H1 (cell line): ENCODE measurements around the gene VEGFC. TPM values are rescaled to one million over a fixed set of nuclear protein-coding genes. Genes with fewer than 3 reads are reported as not detected.
A peak's percentile ranks its signal among the peaks of the same experiment; 100 is the strongest.

ENCODE experiments used
- CTCF ChIA-PET: fragments of 300-600 bp; sonication (Branson Sonifier 250); formaldehyde crosslinking; loops from one replicate; lab custom pipeline; 2021; ENCODE audit not compliant: partially characterized antibody; lab: Charles Lee
- POLR2A ChIA-PET: fragments of 300-600 bp; sonication (Branson Sonifier 250); formaldehyde crosslinking; loops from one replicate; lab custom pipeline; 2021; ENCODE audit warnings: inconsistent platforms; ENCODE audit not compliant: partially characterized antibody; lab: Charles Lee
- DNase-seq, 2 experiments: peaks; one replicate each; pipeline versions ENCODE4 v3.0.0 to v3.0.0-alpha.2; 2010 to 2022; ENCODE audit warnings: low spot score in 2 of 2, low read depth in 1 of 2, mixed read lengths in 1 of 2
- FAIRE-seq: peaks from 2 replicates; lab custom pipeline; 2011; peaks lifted over from hg19 to GRCh38; lab: Jason Lieb, UNC
- H2AFZ ChIP-seq: 2 replicates; pipeline ENCODE4 v1.8.1; 2012; ENCODE audit warnings: low read length, inconsistent platforms
- H2AK5ac ChIP-seq: 2 replicates; pipeline ENCODE4 v1.6.1; 2013; ENCODE audit warnings: low read depth, low read length
- H2BK120ac ChIP-seq: replicated peaks from 2 replicates; pipeline ENCODE3; 2013; ENCODE audit warnings: low read depth, low read length, inconsistent platforms
- H2BK12ac ChIP-seq: 2 replicates; pipeline ENCODE4 v1.6.1; 2013; ENCODE audit warnings: low read depth, low read length
- H2BK15ac ChIP-seq: 2 replicates; pipeline ENCODE4 v1.6.1; 2013; ENCODE audit warnings: low read length
- H2BK20ac ChIP-seq: 2 replicates; pipeline ENCODE4 v1.6.1; 2013; ENCODE audit warnings: low read length
- H2BK5ac ChIP-seq: 2 replicates; pipeline ENCODE4 v1.6.1; 2013; ENCODE audit warnings: low read depth, low read length
- H3K14ac ChIP-seq: 2 replicates; pipeline ENCODE4 v1.6.1; 2013; ENCODE audit warnings: inconsistent platforms; ENCODE audit not compliant: insufficient read length
- H3K18ac ChIP-seq: 2 replicates; pipeline ENCODE4 v1.6.1; 2013; ENCODE audit warnings: low read length; ENCODE audit errors: extremely low read depth
- H3K23ac ChIP-seq: 2 replicates; pipeline ENCODE4 v1.6.1; 2013; ENCODE audit warnings: inconsistent platforms; ENCODE audit not compliant: insufficient read length
- H3K23me2 ChIP-seq: 2 replicates; pipeline ENCODE4 v1.6.1; 2013; ENCODE audit warnings: low read depth, low read length
- H3K27ac ChIP-seq: 2 replicates; pipeline ENCODE4 v1.6.1; 2011; ENCODE audit warnings: low read depth, low read length, inconsistent platforms
- H3K27me3 ChIP-seq, 4 experiments: replicated peaks in 1 of 4; 1 replicate in 1 of 4; 2 replicates in 3 of 4; pipeline versions ENCODE4 v1.6.1 to v1.8.1; 2011 to 2013; ENCODE audit warnings: low read length in 3 of 4, mild to moderate bottlenecking in 3 of 4, inconsistent platforms in 2 of 4, mixed read lengths in 2 of 4, moderate library complexity in 1 of 4; ENCODE audit not compliant: control insufficient read depth in 3 of 4, insufficient read depth in 3 of 4; ENCODE audit errors: extremely low read depth in 1 of 4
- H3K36me3 ChIP-seq, 4 experiments: 2 replicates each; pipeline versions ENCODE4 v1.6.1 to v1.8.1; 2011 to 2013; ENCODE audit warnings: mild to moderate bottlenecking in 4 of 4, low read length in 3 of 4, moderate library complexity in 2 of 4, control low read depth in 1 of 4, inconsistent platforms in 1 of 4; ENCODE audit not compliant: insufficient read depth in 4 of 4, control insufficient read depth in 2 of 4
- H3K4ac ChIP-seq: replicated peaks from 2 replicates; pipeline ENCODE3; 2013; ENCODE audit warnings: low read length, low read depth, mixed read lengths, inconsistent platforms; ENCODE audit not compliant: insufficient read length
- H3K4me1 ChIP-seq, 4 experiments: replicated peaks in 1 of 4; 1 replicate in 1 of 4; 2 replicates in 3 of 4; pipeline versions ENCODE4 v1.6.1 to v1.8.1; 2011 to 2013; ENCODE audit warnings: low read length in 3 of 4, inconsistent platforms in 2 of 4, mixed read lengths in 1 of 4; ENCODE audit not compliant: insufficient read depth in 4 of 4, control insufficient read depth in 3 of 4
- H3K4me2 ChIP-seq, 2 experiments: 2 replicates each; pipeline versions ENCODE4 v1.6.1 to v1.8.1; 2011 to 2013; ENCODE audit warnings: low read depth in 2 of 2, low read length in 2 of 2, control low read depth in 1 of 2, inconsistent platforms in 1 of 2, mild to moderate bottlenecking in 1 of 2; ENCODE audit not compliant: insufficient read depth in 1 of 2
- H3K4me3 ChIP-seq, 4 experiments: fragments of 200-600, 300-600 bp in 1 of 4; sonication (generic), shearing (Covaris generic), sonication (Bioruptor Twin) in 1 of 4; 2 replicates each; pipeline versions ENCODE4 v1.5.1 to v1.8.1; 2011 to 2016; ENCODE audit warnings: low read length in 4 of 4, low read depth in 3 of 4, control low read depth in 2 of 4, inconsistent platforms in 2 of 4, mild to moderate bottlenecking in 2 of 4, mixed read lengths in 1 of 4, moderate library complexity in 1 of 4; ENCODE audit not compliant: insufficient read depth in 2 of 4; ENCODE audit errors: extremely low read depth in 1 of 4
- H3K56ac ChIP-seq: replicated peaks from 2 replicates; pipeline ENCODE3; 2013; ENCODE audit warnings: low read depth, mild to moderate bottlenecking, mixed read lengths, low read length, inconsistent platforms; ENCODE audit not compliant: insufficient read length
- H3K79me1 ChIP-seq: 2 replicates; pipeline ENCODE4 v1.6.1; 2013; ENCODE audit warnings: low read depth, low read length, control low read depth
- H3K79me2 ChIP-seq, 2 experiments: 2 replicates each; pipeline versions ENCODE4 v1.6.1 to v1.8.1; 2012 to 2013; ENCODE audit warnings: low read length in 2 of 2, mild to moderate bottlenecking in 2 of 2, inconsistent platforms in 1 of 2; ENCODE audit not compliant: insufficient read depth in 2 of 2, control insufficient read depth in 1 of 2
- H3K9ac ChIP-seq, 4 experiments: replicated peaks in 1 of 4; 1 replicate in 1 of 4; 2 replicates in 3 of 4; pipeline versions ENCODE4 v1.6.1 to v1.8.1; 2011 to 2013; ENCODE audit warnings: low read depth in 3 of 4, low read length in 3 of 4, control low read depth in 2 of 4, mild to moderate bottlenecking in 2 of 4, moderate library complexity in 2 of 4, inconsistent platforms in 1 of 4; ENCODE audit errors: extremely low read depth in 1 of 4
- H3K9me3 ChIP-seq, 2 experiments: 2 replicates each; pipeline versions ENCODE4 v1.6.1 to v1.8.1; 2012 to 2013; ENCODE audit warnings: mild to moderate bottlenecking in 2 of 2, moderate library complexity in 2 of 2, control low read depth in 1 of 2, inconsistent platforms in 1 of 2, low read depth in 1 of 2, low read length in 1 of 2, mixed read lengths in 1 of 2; ENCODE audit not compliant: insufficient read depth in 2 of 2
- H4K20me1 ChIP-seq, 2 experiments: replicated peaks in 1 of 2; 2 replicates each; pipeline versions ENCODE3 to v1.8.1; 2011 to 2013; ENCODE audit warnings: inconsistent platforms in 2 of 2, low read length in 2 of 2, mild to moderate bottlenecking in 1 of 2; ENCODE audit not compliant: insufficient read depth in 2 of 2, control insufficient read depth in 1 of 2
- H4K5ac ChIP-seq: 2 replicates; pipeline ENCODE4 v1.6.1; 2013; ENCODE audit warnings: low read length, low read depth, mixed read lengths, inconsistent platforms; ENCODE audit not compliant: insufficient read length
- H4K8ac ChIP-seq: 2 replicates; pipeline ENCODE4 v1.8.0; 2013; ENCODE audit warnings: mild to moderate bottlenecking, moderate library complexity, low read length, inconsistent platforms; ENCODE audit not compliant: insufficient read depth; ENCODE audit errors: extremely low read depth
- H4K91ac ChIP-seq: replicated peaks from 2 replicates; pipeline ENCODE3; 2013; ENCODE audit warnings: low read length, mixed read lengths, inconsistent platforms; ENCODE audit not compliant: insufficient read length
- CHD2 ChIP-seq: IDR thresholded peaks from 2 replicates; pipeline ENCODE4 v1.6.1; 2012; ENCODE audit warnings: low read length, improper control_type of control experiment
- CTCF ChIP-seq, 3 experiments: IDR thresholded peaks; 1 replicate in 2 of 3; 2 replicates in 1 of 3; pipeline versions ENCODE4 v1.5.1 to v1.6.1; 2011; ENCODE audit warnings: low read length in 3 of 3, mild to moderate bottlenecking in 3 of 3, inconsistent platforms in 2 of 3, low read depth in 1 of 3, moderate library complexity in 1 of 3; ENCODE audit not compliant: insufficient read depth in 1 of 3; ENCODE audit errors: control extremely low read depth in 1 of 3
- KDM5A ChIP-seq: fragments of 200-600 bp; IDR thresholded peaks from 2 replicates; pipeline ENCODE4 v1.7.1; 2012; ENCODE audit warnings: mild to moderate bottlenecking, low read length, inconsistent platforms, mixed read lengths
- RAD21 ChIP-seq, 2 experiments: IDR thresholded peaks in 1 of 2; conservative IDR thresholded peaks in 1 of 2; 2 replicates each; pipeline ENCODE4 v1.6.1; 2011; ENCODE audit warnings: low read depth in 2 of 2, low read length in 2 of 2, improper control_type of control experiment in 1 of 2, inconsistent platforms in 1 of 2, mild to moderate bottlenecking in 1 of 2, moderate library complexity in 1 of 2
- WGBS, 2 experiments: shearing (Covaris generic) in 1 of 2; methylation state at CpG; one replicate each; pipeline versions ENCODE4 v1.1.6 to v1.1.7; 2013 to 2015; ENCODE audit warnings: low lambda C conversion rate in 2 of 2, mixed read lengths in 2 of 2, inconsistent platforms in 1 of 2, low coverage in 1 of 2, missing lambda C conversion rate in 1 of 2; ENCODE audit not compliant: insufficient replicate concordance in 2 of 2, insufficient coverage in 1 of 2, insufficient read length in 1 of 2; ENCODE audit errors: extremely low coverage in 1 of 2, missing lambda C conversion rate in 1 of 2; 5-methylcytosine and 5-hydroxymethylcytosine counted together
- polyA plus RNA-seq, 7 experiments: library from polyadenylated mRNA; depleted of rRNA in 3 of 7; stranded (reverse) in 5 of 7; unstranded in 2 of 7; fragments of >200 nt in 5 of 7; fragments of 200-250 nt in 2 of 7; gene quantifications; 1 replicate in 5 of 7; 2 replicates in 1 of 7; 4 replicates in 1 of 7; pipeline versions ENCODE4 v1.2.1 to v1.2.3, GENCODE V29; 2011 to 2013; ENCODE audit warnings: missing spikeins in 2 of 7, mixed read lengths in 2 of 7
- total RNA-seq: library from RNA; stranded (reverse); fragmentation: NEBNext Ultra II Directional; extraction: Animal tissue kit (Norgen Biotek cat#: 25700); gene quantifications from 2 replicates; pipeline ENCODE4 v1.2.1, GENCODE V29; 2021

The VEGFC gene
- total and polyA plus RNA-seq, 2 of the 8 experiments (the other 6 are each of a cell fraction or from before 2014, with no cell fraction given), result 0.53 to 1.4 TPM

- H3K4me2 ChIP-seq, result no peak overlapping the region
- no peak overlapping the region for H3K18ac ChIP-seq
- H4K20me1 ChIP-seq, result no peaks in the 10 kb centered on the region
- no peak overlapping the region for H2BK12ac ChIP-seq
- H3K4me1 ChIP-seq, result no peaks in the 10 kb centered on the region
- H2BK120ac ChIP-seq, result no peak overlapping the region
- H4K8ac ChIP-seq, result no peak overlapping the region
- DNase-seq (no peak), FAIRE-seq (no peak)
- H2AK5ac ChIP-seq, result no peak overlapping the region
- no peak overlapping the region for H4K5ac ChIP-seq
- no peaks in the 10 kb centered on the region for H3K27me3 ChIP-seq
- peak in 2 of 3 experiments; percentile 27 to 32; a peak in 3 of 4 replicates for TF ChIP-seq CTCF (IDR thresholded peaks at IDR 0.05; ENCODE audit: control extremely low read depth in 1 of 3, insufficient read depth in 1 of 3, low read depth in 1 of 3, low read length in 3 of 3)
- TF ChIP-seq KDM5A, result no peak
- no peak for TF ChIP-seq CHD2
- peak; percentile 43 to 46; a peak in 3 of 4 replicates for TF ChIP-seq RAD21 (IDR thresholded peaks at IDR 0.05 in 1 of 2, conservative IDR thresholded peaks at IDR 0.05 in 1 of 2; ENCODE audit: low read depth in 2 of 2, low read length in 2 of 2)
- H2BK5ac ChIP-seq, result no peak overlapping the region
- no peaks in the 10 kb centered on the region for H3K79me1 ChIP-seq
- H2BK15ac ChIP-seq, result no peak overlapping the region
- no peak overlapping the region for H3K56ac ChIP-seq
- H3K36me3 ChIP-seq, result no peaks in the 10 kb centered on the region
- POLR2A ChIA-PET, result no interaction called here
- CTCF ChIA-PET, result interaction anchor here (0.6 to 2.5 kb wide), 5 partner anchors 10 to 415 kb away, joined by 3 to 6 read pairs (median 3); no protein-coding TSS in a partner anchor
- H4K91ac ChIP-seq, result no peak overlapping the region
- WGBS, 2 experiments, result 73% methylated on average over 1 of the region's 2 CpGs; no CpG with 5 or more reads in 1 of the 2 experiments
- no peak overlapping the region for H3K4me3 ChIP-seq
- no peak overlapping the region for H3K23ac ChIP-seq
- no peak overlapping the region for H3K14ac ChIP-seq
- H3K4ac ChIP-seq, result no peak overlapping the region
- no peak overlapping the region for H3K9ac ChIP-seq
- no peak overlapping the region for H2BK20ac ChIP-seq
- H3K79me2 ChIP-seq, result no peaks in the 10 kb centered on the region
- H2AFZ ChIP-seq, result no peak overlapping the region
- no peak overlapping the region for H3K27ac ChIP-seq
- H3K23me2 ChIP-seq, result no peaks in the 10 kb centered on the region
- no peaks in the 10 kb centered on the region for H3K9me3 ChIP-seq
Measured at GRCh38 chr4:176642472-176642871, 150.2 kb downstream of the VEGFC start.
